GM23338 (cell line): ENCODE measurements around the gene RYR2. TPM values are rescaled to one million over a fixed set of nuclear protein-coding genes. Genes with fewer than 3 reads are reported as not detected.

Experiments
- ATAC-seq: fragments of 200-7000 bp; cut with Tn5 transposase; 3 replicates; pipeline ENCODE4 v1.9.1; 2020
- DNase-seq: peaks from one replicate; pipeline ENCODE4 v3.0.0-alpha.2; 2015; ENCODE audit warnings: low spot score
- H2AFZ ChIP-seq: fragments of 200-600 bp; sonication (generic); 2 replicates; pipeline ENCODE4 v1.8.0; 2016; ENCODE audit warnings: antibody characterized with exemption, mild to moderate bottlenecking, moderate library complexity
- H3F3A ChIP-seq: fragments of 200-600 bp; sonication (generic); replicated peaks from 2 replicates; pipeline ENCODE4 v1.8.0; 2017; ENCODE audit warnings: antibody characterized with exemption, mixed run types, low read depth
- H3K27ac ChIP-seq: fragments of 200-600 bp; sonication (generic); 2 replicates; pipeline ENCODE4 v1.6.1; 2016; ENCODE audit warnings: low read depth
- H3K27me3 ChIP-seq: fragments of 200-600 bp; sonication (generic); 2 replicates; pipeline ENCODE4 v1.8.0; 2016; ENCODE audit warnings: mild to moderate bottlenecking, mixed run types, moderate library complexity; ENCODE audit not compliant: insufficient read depth
- H3K36me3 ChIP-seq: fragments of 200-600 bp; sonication (generic); 2 replicates; pipeline ENCODE4 v1.8.0; 2016; ENCODE audit warnings: mild to moderate bottlenecking; ENCODE audit not compliant: insufficient read depth
- H3K4me1 ChIP-seq: fragments of 200-600 bp; sonication (generic); 2 replicates; pipeline ENCODE4 v1.8.0; 2016; ENCODE audit warnings: mild to moderate bottlenecking, moderate library complexity; ENCODE audit not compliant: insufficient read depth
- H3K4me2 ChIP-seq: fragments of 200-600 bp; sonication (generic); 2 replicates; pipeline ENCODE4 v1.7.1; 2017; ENCODE audit warnings: mixed run types
- H3K4me3 ChIP-seq: fragments of 200-600 bp; sonication (generic); 2 replicates; pipeline ENCODE4 v1.6.1; 2016; ENCODE audit warnings: mixed run types
- H3K79me2 ChIP-seq: fragments of 200-600 bp; sonication (generic); replicated peaks from 2 replicates; pipeline ENCODE4 v1.8.0; 2017; ENCODE audit warnings: mild to moderate bottlenecking; ENCODE audit not compliant: insufficient read depth
- H3K9me2 ChIP-seq: fragments of 200-600 bp; sonication (generic); 2 replicates; pipeline ENCODE4 v1.8.0; 2017; ENCODE audit not compliant: insufficient read depth
- H4K20me1 ChIP-seq: fragments of 200-600 bp; sonication (generic); replicated peaks from 2 replicates; pipeline ENCODE4 v1.8.0; 2017; ENCODE audit warnings: mild to moderate bottlenecking; ENCODE audit not compliant: insufficient read depth
- H3K27ac Mint-ChIP-seq: 2 replicates; pipeline ENCODE4 v1.8.0; 2020; ENCODE audit warnings: inconsistent platforms, mild to moderate bottlenecking, moderate library complexity, mixed read lengths
- H3K27me3 Mint-ChIP-seq: 3 replicates; pipeline ENCODE4 v1.8.0; 2022; ENCODE audit warnings: low read depth, mild to moderate bottlenecking, moderate library complexity, mixed read lengths, inconsistent platforms; ENCODE audit not compliant: insufficient read depth, poor library complexity
- H3K36me3 Mint-ChIP-seq: 3 replicates; pipeline ENCODE4 v1.8.0; 2021; ENCODE audit warnings: low read depth, mild to moderate bottlenecking, inconsistent platforms, moderate library complexity, mixed read lengths
- H3K4me1 Mint-ChIP-seq: 3 replicates; pipeline ENCODE4 v1.8.0; 2020; ENCODE audit warnings: mild to moderate bottlenecking, inconsistent platforms, mixed read lengths
- H3K4me3 Mint-ChIP-seq: 3 replicates; pipeline ENCODE4 v1.8.0; 2021; ENCODE audit warnings: moderate library complexity, mild to moderate bottlenecking, inconsistent platforms, mixed read lengths
- H3K9me3 Mint-ChIP-seq: 3 replicates; pipeline ENCODE4 v1.8.0; 2020; ENCODE audit warnings: moderate library complexity, mild to moderate bottlenecking, inconsistent platforms, mixed read lengths
- CREB1 ChIP-seq: fragments of 250-450 bp; sonication (Bioruptor Pico); IDR thresholded peaks from 2 replicates; pipeline ENCODE4 v1.5.0; 2020; ENCODE audit warnings: low read depth, mild to moderate bottlenecking, moderate library complexity
- ETS1 ChIP-seq: IDR thresholded peaks from 2 replicates; pipeline ENCODE4 v1.6.1; 2016; ENCODE audit warnings: antibody characterized with exemption
- EZH2 ChIP-seq: fragments of 200-600 bp; sonication (generic); IDR thresholded peaks from one replicate; pipeline ENCODE4 v1.8.0; 2017; ENCODE audit warnings: antibody characterized with exemption, mild to moderate bottlenecking, low read depth; ENCODE audit not compliant: unreplicated experiment
- EZH2phosphoT487 ChIP-seq: fragments of 200-600 bp; sonication (generic); IDR thresholded peaks from one replicate; pipeline ENCODE4 v1.8.1; 2018; ENCODE audit warnings: antibody characterized with exemption; ENCODE audit not compliant: unreplicated experiment
- JUNB ChIP-seq: IDR thresholded peaks from one replicate; pipeline ENCODE4 v1.6.1; 2016; ENCODE audit warnings: antibody characterized with exemption; ENCODE audit not compliant: unreplicated experiment
- NANOG ChIP-seq: IDR thresholded peaks from 2 replicates; pipeline ENCODE4 v1.6.1; 2016; ENCODE audit warnings: antibody characterized with exemption, borderline replicate concordance
- REST ChIP-seq: IDR thresholded peaks from one replicate; pipeline ENCODE4 v1.6.1; 2018; ENCODE audit warnings: antibody characterized with exemption; ENCODE audit not compliant: unreplicated experiment
- STAT1 ChIP-seq: IDR thresholded peaks from one replicate; pipeline ENCODE4 v1.6.1; 2016; ENCODE audit warnings: antibody characterized with exemption; ENCODE audit not compliant: unreplicated experiment
- ZNF114 ChIP-seq: fragments of 250-450 bp; sonication (Bioruptor Pico); IDR thresholded peaks from 2 replicates; pipeline ENCODE4 v1.5.0; 2020; ENCODE audit warnings: mild to moderate bottlenecking, moderate library complexity
- ZNF331 ChIP-seq: fragments of 250-450 bp; sonication (Bioruptor Pico); IDR thresholded peaks from 2 replicates; pipeline ENCODE4 v1.5.0; 2020; ENCODE audit warnings: low read depth, mild to moderate bottlenecking, moderate library complexity
- polyA plus RNA-seq: library from polyadenylated mRNA; unstranded; fragments of >200 nt; fragmentation: Nextera tagmentation; extraction: Ambion mirVana; gene quantifications from 2 replicates; pipeline ENCODE4 v1.2.1, GENCODE V29; 2016
- total RNA-seq: library from RNA; depleted of rRNA; stranded (reverse); fragments of >200 nt; shearing (Covaris generic); gene quantifications from 2 replicates; pipeline ENCODE4 v1.2.3, GENCODE V29; 2014
- TF ChIP-seq, protein P1 (sequence below), 2 experiments: fragments of 200-600 bp in 1 of 2; sonication (generic) in 1 of 2; conservative IDR thresholded peaks; 2 replicates each; pipeline versions ENCODE4 v1.5.1 to v1.6.1; 2016 to 2017; ENCODE audit warnings: antibody characterized with exemption in 2 of 2, low read depth in 2 of 2, mild to moderate bottlenecking in 2 of 2, moderate library complexity in 1 of 2

RYR2 gene
- total and polyA plus RNA-seq, 2 experiments from 2014 or later = 8.9 to 10.0 TPM

- no peaks in the 10 kb centered on the region for H3K36me3 Mint-ChIP-seq
- H2AFZ ChIP-seq = no peak overlapping the region
- TF ChIP-seq EZH2phosphoT487 (no peak), STAT1 (no peak), CREB1 (CRISPR knock-in tag) (no peak), ZNF331 (CRISPR knock-in tag) (no peak), NANOG (no peak), EZH2 (no peak), JUNB (no peak), ZNF114 (CRISPR knock-in tag) (no peak), REST (no peak)
- TF ChIP-seq, protein P1, sequence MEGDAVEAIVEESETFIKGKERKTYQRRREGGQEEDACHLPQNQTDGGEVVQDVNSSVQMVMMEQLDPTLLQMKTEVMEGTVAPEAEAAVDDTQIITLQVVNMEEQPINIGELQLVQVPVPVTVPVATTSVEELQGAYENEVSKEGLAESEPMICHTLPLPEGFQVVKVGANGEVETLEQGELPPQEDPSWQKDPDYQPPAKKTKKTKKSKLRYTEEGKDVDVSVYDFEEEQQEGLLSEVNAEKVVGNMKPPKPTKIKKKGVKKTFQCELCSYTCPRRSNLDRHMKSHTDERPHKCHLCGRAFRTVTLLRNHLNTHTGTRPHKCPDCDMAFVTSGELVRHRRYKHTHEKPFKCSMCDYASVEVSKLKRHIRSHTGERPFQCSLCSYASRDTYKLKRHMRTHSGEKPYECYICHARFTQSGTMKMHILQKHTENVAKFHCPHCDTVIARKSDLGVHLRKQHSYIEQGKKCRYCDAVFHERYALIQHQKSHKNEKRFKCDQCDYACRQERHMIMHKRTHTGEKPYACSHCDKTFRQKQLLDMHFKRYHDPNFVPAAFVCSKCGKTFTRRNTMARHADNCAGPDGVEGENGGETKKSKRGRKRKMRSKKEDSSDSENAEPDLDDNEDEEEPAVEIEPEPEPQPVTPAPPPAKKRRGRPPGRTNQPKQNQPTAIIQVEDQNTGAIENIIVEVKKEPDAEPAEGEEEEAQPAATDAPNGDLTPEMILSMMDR (conservative IDR thresholded peaks at IDR 0.05; ENCODE audit: low read depth in 2 of 2) = no peak
- no peaks in the 10 kb centered on the region for H3K9me2 ChIP-seq
- 0 out of 2 replicates have a peak, but pooled peaks cover under 1% of the 10 kb centered on the region for H3K4me1 ChIP-seq
- H3K4me2 ChIP-seq = no peak overlapping the region
- H3K27ac ChIP-seq = no peak overlapping the region
- ATAC-seq (no peak), DNase-seq (no peak)
- H3K79me2 ChIP-seq = no peaks in the 10 kb centered on the region
- H3K36me3 ChIP-seq = no peaks in the 10 kb centered on the region
- peaks cover 3% of the 10 kb centered on the region; the same call in 2 of the 3 replicates for H3K4me1 Mint-ChIP-seq
- no peaks in the 10 kb centered on the region for H3K27me3 ChIP-seq
- H3F3A ChIP-seq = no peaks in the 10 kb centered on the region
- H3K27me3 Mint-ChIP-seq = no peaks in the 10 kb centered on the region
- H4K20me1 ChIP-seq = no peaks in the 10 kb centered on the region
- H3K4me3 Mint-ChIP-seq = no peak overlapping the region
- no peak overlapping the region for H3K27ac Mint-ChIP-seq
- no peaks in the 10 kb centered on the region for H3K9me3 Mint-ChIP-seq
- H3K4me3 ChIP-seq = no peak overlapping the region
Observed at GRCh38 chr1:237387144-237387505, 345.1 kb downstream of the RYR2 start.

DNA sequence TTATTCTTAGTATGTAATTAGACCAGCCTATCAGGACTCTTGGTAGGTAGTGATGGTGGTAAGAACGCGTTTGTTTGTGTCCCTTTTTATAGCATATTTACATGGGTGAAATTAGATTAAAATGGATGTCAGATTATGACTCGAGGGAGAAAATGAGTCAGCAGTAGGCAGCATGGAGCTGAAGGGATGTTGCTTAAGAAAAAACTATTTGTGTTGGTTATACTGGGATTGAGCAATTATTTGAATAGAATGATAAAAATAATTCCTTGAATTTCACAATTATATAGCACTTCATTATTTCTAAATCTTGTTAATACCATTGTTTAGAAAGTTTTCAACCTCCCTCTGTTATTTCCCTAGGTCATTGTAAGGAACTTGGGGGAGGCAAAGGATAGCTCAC, 348.8 kb downstream of the RYR2 start:
- no peak for ATAC-seq
- H3K4me1 Mint-ChIP-seq = peaks cover 18% of the 10 kb centered on the region
- H4K20me1 ChIP-seq = no peaks in the 10 kb centered on the region
- no peak overlapping the region for H3K27ac ChIP-seq
- no peaks in the 10 kb centered on the region for H3K79me2 ChIP-seq
- no peaks in the 10 kb centered on the region for H3F3A ChIP-seq
- H2AFZ ChIP-seq = no peak overlapping the region
- no peaks in the 10 kb centered on the region for H3K9me2 ChIP-seq
- H3K27me3 ChIP-seq = no peaks in the 10 kb centered on the region
- no peak overlapping the region for H3K4me2 ChIP-seq
- H3K9me3 Mint-ChIP-seq = no peaks in the 10 kb centered on the region
- no peaks in the 10 kb centered on the region for H3K36me3 ChIP-seq
- peak overlapping the region; percentile 34; the same call in 1 of the 2 replicates for H3K27ac Mint-ChIP-seq
- no peak for DNase-seq
- no peak overlapping the region for H3K4me3 Mint-ChIP-seq
- no peak overlapping the region for H3K4me3 ChIP-seq
- peaks cover 16% of the 10 kb centered on the region for H3K4me1 ChIP-seq
- no peaks in the 10 kb centered on the region for H3K27me3 Mint-ChIP-seq
- H3K36me3 Mint-ChIP-seq = peaks cover 5% of the 10 kb centered on the region; the same call in 2 of the 3 replicates
- TF ChIP-seq, protein P1 (conservative IDR thresholded peaks at IDR 0.05; ENCODE audit: low read depth in 2 of 2) = no peak
- TF ChIP-seq EZH2 (no peak), ETS1 (no peak), STAT1 (no peak), ZNF114 (CRISPR knock-in tag) (no peak)
